ENCODE data around the gene GORASP1.
A peak's percentile ranks its signal among the peaks of the same experiment; 100 is the strongest.

Gene GORASP1

DNA sequence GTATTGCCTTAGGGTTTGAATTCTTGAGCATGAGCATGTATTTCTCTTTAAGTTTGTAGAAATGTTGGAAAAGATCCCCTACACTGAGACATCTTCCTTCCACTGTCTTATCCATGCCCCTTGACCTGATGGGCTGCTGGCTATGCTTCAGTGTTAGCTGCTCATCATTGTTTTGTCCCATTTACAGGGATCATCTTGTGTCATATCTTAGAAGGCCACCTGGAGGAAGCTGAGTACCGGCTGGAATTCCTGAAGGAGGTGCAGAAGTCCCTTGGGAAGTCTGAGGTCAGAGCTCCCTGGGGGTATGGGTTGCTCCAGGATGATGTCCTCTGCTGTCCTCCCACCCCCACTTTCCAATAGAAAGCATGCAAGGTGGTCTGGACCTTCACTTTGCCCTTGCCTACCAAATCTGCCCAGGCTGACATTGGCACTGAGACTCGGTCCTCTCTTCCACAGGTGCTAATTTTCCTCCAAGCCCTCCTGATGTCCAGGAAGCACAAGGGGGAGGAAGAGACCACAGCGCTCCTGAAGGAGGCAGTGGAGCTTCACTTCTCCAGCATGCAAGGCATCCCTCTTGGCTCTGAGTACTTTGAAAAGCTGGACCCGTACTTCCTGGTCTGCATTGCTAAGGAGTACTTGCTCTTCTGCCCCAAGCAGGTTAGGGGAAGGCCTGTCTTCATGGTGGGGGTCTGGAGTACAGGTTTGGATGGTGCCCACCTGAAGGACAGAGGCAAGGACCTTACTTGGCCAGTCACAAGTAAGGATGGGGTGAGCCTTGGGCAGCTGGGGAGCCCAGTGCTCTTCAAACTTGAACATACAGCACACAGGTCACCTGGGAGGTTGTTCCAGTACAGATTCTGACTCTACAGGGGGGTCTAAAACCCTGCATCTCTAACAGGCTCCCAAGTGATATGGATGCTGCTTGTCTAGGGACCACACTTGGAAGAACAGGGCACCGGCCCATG lies 17.7 kb upstream of the GORASP1 start:
- DNase-seq, result no peak

DNA sequence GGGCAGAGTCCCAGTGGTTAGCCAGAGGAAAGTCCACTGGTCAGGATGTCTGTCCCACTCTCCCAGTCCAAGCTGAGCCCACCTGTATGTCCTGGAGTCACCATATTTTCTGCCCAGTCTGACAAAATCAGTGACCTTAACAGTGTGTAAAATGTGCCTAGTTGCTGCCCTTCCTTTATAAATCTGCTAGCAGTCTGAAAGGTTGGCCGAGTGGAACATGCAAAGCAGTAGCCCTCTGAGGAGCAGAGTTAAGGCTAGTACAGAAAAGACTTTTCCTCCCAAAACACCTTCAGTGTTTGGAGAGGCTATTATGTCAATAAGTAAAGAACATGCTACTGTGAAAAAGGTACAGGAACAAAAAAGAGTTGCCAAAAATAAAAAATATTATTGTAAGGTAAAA lies 15.4 kb upstream of the GORASP1 start:
- no peak for DNase-seq

DNA sequence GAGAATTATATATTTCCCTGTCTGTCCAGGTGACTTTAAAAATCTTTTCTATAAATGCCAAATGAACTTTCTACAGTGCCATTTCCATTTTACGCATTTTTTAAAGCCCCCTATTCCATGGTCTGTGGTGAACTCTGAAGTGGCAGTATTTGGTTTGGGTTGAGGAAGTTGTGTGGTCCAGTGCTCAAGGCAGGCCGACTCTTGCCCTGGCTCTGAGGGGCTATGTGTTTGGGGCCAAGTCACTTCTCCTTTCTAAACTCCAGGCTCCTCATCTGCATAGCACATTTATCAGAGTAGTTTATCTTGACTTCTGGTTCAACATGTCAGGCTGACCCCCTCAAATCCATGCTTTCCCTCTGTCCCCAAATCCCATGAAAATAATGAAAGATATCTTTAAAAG lies 14.2 kb upstream of the GORASP1 start:
- no peak for DNase-seq

DNA sequence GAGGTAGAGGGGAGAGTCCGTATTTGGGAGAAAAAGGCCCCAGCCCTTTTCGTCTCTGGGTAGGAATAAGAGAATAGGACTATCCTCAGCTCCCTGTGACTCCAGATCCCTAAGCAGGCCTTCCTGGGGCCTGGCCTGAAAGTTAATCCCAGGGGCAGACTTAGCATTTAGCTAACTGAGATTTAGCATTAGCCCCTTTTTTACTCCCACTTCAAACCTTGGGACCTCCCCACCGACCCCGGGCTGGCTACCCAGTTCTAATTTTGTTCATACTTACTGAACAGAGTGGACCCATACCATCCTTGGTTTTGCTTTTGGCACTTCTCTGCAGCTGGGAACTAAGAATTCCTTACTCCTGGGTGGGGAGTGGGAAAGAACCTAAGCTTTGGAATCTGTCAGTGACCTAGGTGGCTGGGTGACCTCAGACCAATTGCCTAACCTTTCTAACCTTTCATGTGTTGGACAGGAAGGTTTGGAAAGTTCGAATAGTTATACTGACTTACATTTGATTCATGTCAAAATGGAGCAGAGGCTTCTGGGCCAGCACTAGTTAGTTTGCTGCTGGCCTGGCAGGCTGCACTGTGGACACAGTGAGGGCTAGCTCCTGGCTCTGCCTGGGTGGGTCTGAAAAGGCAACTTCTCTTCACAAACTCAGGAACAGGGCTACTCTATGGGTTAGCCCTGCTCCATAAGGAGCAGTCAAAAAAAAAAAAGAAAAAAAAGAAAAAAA lies 11.7 kb upstream of the GORASP1 start:
- DNase-seq, result no peak

DNA sequence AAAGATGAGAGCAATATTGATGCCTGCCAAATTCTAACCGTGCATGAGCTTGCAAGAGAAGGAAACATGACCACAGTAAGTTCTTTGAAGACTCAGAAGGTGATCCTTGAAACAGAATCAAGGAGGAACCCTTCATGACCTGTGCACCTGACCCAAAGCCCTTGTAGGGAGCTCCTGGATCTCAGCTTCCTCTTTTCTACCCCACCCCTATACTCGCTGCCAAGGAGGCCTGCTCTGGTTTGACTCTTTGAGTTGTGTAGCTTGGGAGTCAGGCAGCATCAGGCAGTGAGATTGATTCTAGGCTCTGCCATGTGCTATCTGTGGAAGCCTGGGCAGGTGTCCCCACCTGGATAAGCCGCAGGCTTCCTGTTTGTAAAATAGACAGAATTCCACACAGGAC lies 10.7 kb upstream of the GORASP1 start:
- DNase-seq, result no peak

DNA sequence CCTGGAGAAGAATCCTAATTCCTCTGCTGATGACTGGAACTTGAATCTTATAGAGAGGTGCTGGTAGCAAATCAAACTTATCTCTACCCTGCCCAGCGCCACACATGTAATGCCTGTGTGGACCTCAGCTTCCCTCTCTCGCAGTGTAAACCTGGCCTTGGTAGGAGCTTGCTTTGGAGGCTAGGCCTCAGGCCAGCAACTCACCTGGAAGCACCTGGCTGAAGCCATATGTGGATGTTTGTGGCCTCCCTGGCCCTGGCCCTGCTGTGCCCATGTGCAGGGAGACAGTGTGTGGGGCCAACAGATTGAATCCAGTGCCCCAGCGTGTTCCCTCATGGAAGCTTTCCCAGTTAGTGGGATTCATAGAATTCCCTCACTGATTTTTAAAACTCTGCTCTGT lies 8.4 kb upstream of the GORASP1 start:
- no peak for DNase-seq

DNA sequence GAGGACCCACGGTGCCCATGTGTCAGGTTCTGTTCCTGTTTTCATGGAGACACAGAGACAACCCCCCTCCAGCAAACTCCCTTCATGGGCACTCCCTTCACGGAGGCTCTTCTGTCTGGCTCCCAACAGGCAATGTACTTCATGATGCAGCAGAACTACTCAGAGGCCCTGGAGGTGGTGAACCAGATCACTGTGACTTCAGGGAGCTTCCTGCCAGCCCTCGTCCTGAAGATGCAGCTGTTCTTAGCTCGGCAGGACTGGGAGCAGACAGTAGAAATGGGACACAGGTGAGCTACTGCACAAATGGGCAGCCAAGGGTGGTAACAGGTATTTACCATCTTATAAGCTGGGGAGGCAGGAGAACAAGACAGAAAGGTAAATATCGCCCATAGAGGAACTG lies 7.0 kb upstream of the GORASP1 start:
- DNase-seq, result no peak

DNA sequence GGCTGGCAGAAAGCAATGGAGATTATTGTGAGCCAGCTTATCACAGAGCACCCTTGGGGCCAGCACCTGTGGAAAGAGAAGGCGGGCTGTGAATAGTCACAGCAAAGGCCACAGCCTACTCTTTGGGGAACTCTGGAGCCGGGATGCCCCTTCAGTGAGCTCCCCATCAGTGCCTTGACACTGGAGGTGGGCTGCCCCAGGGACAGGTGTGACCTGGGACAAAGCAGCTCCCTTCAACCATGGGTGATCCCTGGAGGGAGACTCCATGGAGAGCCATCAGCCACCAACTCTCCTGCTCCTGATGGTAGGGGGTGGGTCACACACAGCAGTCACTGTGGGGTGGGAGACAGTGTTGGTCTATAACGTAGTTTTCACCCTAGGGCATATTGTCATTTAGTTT lies 5.9 kb upstream of the GORASP1 start:
- no peak for DNase-seq

DNA sequence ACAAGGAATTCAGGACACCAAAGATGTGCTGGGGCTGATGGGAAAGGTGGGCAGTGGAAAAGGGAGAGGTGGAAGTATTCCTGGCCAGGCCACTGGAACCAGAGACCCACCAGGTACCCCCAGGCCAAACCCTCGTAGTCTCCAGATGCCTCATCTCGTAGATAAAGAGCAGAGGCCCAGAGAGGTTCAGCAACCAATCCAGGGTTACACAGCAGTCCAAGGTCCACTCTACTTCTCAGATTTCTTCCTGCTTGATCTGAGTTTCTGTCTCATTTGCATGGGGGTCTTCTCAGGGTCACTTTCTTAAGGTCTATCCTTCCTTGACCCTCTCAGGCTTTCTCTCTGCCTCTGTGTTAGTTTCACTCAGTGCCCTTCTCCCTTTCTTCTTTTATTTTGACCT lies 5.1 kb upstream of the GORASP1 start:
- DNase-seq, result no peak

DNA sequence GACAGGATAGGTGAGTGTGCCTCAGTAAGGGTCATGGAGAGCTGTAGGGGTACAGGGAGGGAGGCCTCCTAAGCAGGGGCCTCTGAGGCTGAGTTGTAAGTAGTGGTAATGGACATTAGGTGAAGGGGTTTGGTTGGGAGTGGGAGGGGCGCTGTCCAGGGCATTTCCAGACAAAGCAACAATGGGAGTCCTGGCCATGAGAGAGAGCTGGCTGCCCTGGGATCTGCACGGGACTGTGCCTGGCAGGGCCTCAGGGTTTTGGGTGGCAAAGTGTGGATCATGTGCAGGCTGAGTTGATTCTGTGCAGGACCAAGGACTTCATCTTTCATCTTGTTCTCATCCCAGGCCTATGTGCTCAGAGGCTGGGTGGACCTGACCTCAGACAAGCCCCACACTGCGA lies 4.7 kb upstream of the GORASP1 start:
- no peak for DNase-seq

DNA sequence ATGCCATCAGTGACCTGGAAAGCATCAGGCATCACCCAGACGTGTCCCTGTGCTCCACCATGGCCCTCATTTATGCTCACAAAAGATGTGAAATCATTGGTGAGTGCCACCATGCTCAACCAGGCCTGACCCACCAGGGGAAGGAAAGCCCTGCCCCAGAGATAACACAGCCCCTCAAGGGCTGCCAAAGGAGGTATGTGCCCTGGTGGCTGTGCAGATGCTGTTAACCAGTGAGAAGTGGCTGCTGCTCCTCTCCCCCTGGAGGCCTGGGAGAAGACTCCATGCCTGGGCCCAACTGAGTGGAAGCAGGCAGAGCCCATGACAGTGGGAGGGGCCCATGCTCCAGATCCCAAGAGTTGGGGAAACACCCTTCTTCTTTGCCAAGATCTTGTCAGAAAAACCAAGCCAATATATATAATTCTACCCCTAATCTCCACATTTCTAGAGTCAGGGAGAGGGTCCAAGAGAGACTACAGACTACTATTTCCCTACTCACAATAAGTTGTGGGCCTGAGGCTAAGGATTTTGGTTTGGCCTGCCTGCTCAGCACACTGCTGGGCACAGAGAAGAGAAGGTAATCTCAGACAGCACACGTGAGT lies 2.7 kb upstream of the GORASP1 start:
- DNase-seq, result no peak

DNA sequence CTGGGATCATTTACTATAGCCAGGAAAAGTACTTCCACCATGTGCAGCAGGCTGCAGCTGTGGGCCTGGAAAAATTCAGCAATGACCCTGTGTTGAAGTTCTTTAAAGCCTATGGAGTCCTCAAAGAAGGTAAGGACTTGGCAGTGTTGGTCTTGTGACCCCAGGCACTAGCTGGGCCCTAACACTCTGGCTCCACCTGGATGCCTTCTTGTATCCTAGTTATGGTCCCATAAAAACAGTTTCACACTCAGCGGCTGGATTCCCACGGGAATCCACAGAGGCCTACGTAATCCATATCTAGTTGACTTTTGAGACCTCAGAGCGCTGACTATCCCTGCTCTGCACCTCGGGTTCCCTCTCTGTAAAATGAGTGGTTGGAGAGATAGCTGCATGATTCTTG lies 1.7 kb upstream of the GORASP1 start:
- DNase-seq, result no peak

DNA sequence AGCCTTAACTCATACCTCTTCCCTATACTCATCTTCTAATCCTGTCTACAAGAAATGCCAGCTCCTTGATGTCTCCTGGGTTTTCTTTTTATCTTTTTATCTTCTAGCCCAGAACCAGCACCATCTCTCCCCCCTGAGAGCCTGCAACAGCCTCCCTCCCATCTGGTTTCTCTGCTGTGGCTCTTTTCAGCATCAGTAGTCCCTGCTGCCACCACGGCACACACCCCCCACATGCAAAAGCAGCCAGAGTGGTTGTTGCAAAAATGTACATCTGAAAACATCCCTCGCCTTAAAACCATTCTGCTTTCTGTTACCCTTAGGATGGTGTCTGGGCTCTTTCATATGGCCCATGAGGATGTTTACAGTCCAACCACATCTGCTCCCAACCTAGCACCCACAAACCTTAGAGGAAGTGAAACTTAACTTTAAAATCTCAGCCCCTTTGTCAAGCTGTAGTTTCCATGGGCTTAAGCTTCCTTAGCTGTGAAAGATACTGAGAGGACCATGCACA lies 828 bp upstream of the GORASP1 start:
- no peak for DNase-seq

DNA sequence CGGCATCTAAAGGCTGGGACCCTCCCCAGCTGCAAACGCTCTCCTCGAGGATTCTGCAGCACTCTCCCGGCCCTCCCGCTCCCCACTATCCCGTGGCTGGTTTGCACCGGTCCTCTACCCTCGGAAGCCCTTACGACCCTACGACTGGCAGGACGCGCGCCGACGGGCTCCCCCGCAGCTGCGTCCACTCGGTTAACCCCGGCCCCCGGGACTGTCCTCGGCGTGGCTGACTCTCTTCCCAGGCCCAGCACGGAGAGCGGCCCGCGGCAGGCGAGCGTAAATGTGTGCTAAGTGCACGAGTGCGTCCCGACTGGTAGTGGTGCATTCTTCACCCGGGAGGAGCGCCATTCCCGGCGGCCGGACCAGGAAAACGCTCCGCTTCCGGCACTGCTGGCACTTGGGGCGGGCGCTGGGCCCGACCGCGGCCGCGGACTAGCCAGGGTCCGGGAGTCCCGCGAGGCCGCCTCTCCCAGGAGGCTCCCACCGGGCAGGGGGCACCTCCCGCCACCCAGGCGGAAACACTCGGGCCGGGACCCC lies 508 bp downstream of the GORASP1 start:
- peak in 1 of 2 experiments; percentile 54 for DNase-seq

DNA sequence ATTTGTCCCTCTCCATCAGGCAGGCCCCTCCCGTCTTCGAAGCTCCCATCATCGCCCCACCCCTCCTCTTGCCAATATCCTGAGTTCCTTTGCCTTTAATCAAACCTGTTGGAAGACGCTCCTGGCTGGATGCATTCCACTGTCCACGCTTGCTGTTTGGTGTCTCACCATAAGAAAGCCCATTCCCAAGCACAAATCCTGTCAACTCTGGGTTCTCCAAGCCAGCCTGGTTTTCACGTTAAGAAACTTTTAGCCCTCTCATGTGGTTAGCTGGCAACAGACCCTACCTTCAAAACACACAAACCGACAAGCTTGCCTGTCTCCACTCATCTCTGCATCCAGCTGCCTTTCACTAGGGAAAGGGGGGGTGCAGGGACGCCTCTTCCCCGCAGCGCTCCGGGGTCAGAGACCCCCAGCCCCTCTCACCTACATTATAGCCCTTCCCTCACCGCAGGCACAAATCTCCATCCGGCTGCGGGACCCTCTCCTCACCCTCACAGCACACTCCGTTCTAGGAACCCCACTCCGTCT lies 1.1 kb downstream of the GORASP1 start:
- peak in 1 of 2 experiments; percentile 13 for DNase-seq

DNA sequence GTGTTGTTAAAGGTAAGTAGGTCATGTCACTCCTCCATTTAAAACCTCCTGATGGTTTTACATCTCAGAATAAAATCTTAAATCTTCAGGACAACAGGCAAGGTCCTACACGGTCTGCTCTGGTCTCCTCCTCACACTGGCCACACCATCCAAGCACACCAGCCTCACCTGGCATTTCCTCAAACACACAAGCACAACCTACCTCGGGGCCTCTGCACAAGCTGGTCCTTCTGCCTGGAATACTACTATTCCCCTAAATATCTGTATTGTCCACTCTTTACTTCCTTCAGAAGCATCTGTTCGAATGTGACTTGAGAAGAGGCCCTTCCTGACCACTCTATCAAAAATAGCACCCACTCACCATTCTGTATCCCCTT lies 1.8 kb downstream of the GORASP1 start:
- no peak for DNase-seq

DNA sequence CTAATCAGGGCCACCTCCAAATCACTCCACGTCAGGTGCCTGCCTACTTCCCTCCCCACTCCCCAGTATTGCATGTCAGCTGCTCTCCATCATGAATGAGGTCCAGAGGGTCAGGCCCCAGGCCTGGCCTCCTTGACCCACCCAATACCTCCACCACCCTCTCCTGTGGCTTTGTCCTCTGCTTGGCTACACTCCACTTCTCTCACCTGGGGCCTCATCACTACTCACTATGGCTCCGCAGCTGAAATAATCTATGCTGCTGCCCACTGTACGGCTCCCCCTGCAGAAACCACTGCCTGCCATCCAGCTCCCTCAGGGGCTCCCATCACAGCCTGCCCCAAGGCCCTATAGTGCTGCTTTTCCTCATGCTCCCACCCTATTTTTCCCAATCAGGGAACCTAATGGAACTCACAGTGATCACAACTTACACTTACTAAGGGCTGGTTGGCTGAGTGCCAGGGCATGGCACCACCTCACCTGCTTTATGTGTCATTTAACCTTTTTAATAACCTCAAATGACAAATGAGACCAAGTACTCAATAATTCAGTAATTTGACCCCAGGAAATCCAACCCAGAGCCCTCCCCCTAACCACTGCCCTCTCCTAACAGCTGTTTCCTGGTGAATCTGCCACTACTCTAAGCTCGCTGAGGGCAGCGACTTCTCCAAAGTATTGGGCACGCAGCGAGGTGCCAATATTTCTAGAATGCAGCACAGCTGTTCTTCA lies 2.3 kb downstream of the GORASP1 start:
- no peak for DNase-seq

DNA sequence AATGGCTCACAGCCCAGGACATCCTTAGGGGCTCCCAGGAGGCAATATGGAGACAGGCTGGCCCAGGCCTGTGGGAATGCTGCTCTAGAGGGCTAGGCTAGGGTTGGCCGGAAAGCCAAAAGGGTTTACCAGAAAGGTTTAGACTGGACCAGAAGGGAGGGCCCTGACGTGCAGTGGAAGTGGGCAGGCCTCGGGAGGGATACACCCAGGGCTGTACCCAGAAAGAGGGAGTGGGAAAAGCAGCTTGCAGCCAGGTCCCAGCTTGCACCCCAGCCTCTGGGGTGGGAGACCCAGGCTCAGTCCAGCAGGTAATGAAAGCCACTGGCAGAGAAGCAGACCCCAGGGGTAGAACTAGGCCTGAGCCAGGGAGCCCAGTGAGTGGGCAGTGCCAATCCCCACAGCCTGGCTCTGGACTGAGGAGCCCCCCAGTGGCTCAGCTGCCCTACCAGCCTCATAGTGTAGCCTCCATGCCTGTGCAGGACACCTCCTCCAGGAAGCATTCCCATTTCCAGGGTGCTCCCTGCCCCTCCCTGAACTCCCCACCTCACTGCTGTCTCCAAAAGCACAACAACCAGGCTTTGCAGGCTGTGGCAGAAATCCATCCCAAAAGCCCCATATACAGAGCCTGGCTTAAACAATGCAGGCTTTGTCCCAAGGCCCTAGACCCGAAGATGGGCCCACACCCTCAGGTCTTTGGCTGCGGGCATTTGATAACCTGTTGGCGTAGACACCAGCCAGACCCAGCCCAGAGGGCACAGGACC lies 3.5 kb downstream of the GORASP1 start:
- DNase-seq, result no peak

DNA sequence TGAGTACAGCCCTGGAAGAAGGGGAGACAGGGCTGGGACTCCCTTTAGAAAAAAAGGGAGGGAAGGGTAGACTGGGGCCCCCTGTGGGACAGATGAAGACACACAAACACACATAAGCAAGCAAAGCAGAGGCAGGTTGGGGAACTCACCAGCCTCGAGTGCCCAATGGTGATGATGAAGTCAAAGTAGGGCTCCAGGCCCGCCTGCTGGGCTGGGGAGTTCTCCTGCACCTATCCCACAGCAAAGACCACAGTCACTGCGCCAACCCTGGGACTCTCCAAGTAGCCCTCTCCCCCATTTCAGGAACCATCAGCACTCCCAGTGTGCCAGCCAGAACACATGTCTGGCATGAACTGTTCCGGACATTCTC lies 4.1 kb downstream of the GORASP1 start:
- no peak for DNase-seq

DNA sequence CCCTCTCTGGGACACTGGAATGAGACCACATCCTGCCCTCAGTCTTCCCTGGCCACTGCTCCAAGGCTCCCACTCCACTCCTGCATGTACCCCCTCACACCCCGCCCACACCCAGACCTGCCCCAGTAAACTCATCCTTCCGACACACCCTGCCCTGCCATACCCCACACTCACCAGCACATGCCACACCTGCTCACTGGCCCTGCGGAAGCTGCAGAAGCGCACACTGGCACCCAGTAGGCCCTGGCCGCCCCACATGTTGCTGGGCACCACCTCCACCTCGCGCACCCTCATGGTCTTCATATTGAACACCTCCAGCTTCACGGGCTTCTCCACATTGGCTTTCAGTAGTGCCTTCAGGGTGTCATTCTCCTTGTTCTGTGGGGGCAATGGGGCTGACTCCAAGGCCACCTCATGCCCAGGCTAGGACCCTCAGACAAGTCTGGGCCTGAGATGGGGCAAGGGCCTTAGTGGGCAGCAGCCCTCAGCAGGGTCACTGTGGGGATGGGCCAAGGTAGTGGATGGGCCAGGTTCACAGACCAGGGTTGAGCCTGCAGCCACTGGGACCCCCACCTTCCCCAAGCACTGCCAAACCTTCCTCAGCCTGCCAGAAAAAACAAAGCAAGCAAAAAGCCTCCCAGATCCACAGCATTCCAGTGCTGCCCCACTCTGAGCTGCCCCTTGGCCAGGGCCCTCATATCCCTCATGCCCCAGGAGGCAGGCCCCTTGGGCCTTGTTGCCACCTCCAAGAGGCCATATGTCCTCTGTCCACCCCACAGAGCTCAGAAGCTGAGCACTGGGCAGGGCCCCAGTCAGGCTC lies 4.7 kb downstream of the GORASP1 start:
- DNase-seq, result no peak
